Measurements from ENCODE around the gene CDH4.
"Not testable (repeated sequence)": the region's sequence is repeated elsewhere in the genome, so short reads cannot be mapped to it uniquely, and the experiment has no call there.

- TF ChIP-seq, protein P1, sequence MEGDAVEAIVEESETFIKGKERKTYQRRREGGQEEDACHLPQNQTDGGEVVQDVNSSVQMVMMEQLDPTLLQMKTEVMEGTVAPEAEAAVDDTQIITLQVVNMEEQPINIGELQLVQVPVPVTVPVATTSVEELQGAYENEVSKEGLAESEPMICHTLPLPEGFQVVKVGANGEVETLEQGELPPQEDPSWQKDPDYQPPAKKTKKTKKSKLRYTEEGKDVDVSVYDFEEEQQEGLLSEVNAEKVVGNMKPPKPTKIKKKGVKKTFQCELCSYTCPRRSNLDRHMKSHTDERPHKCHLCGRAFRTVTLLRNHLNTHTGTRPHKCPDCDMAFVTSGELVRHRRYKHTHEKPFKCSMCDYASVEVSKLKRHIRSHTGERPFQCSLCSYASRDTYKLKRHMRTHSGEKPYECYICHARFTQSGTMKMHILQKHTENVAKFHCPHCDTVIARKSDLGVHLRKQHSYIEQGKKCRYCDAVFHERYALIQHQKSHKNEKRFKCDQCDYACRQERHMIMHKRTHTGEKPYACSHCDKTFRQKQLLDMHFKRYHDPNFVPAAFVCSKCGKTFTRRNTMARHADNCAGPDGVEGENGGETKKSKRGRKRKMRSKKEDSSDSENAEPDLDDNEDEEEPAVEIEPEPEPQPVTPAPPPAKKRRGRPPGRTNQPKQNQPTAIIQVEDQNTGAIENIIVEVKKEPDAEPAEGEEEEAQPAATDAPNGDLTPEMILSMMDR (IDR thresholded peaks at IDR 0.05; ENCODE audit: borderline replicate concordance, extremely low read depth, low read length, poor library complexity, severe bottlenecking): not testable (repeated sequence)
- not testable (repeated sequence) for TF ChIP-seq EZH2 (IDR thresholded peaks at IDR 0.05; ENCODE audit: borderline replicate concordance, low read depth, low read length, severe bottlenecking)
These were observed 21.0 kb downstream of the CDH4 start for GRCh38 chr20:61273024-61273423.
